ENCODE results near the gene PPFIBP1.

The PPFIBP1 gene

GRCh38 chr12:27553941-27554340, 29.9 kb downstream of the PPFIBP1 start:
- Histone ChIP-seq H2AFZ (ENCODE audit: low read depth, low read length) (no peak overlapping the region), H3K27ac (ENCODE audit: low read length) (no peak overlapping the region), H3K79me2 (ENCODE audit: low read length) (no peaks in the 10 kb centered on the region), H3K27me3 (ENCODE audit: low read depth, low read length) (peaks cover 36% of the 10 kb centered on the region), H3K4me1 (ENCODE audit: low read length) (no peaks in the 10 kb centered on the region), H3K9ac (ENCODE audit: low read length) (no peak overlapping the region), H3K4me3 (ENCODE audit: low read length) (no peak overlapping the region), H3K9me3 (ENCODE audit: insufficient read depth, low read length) (no peaks in the 10 kb centered on the region), H3K36me3 (replicated peaks; ENCODE audit: low read depth, low read length) (no peaks in the 10 kb centered on the region), H4K20me1 (ENCODE audit: insufficient read depth, low read length) (no peaks in the 10 kb centered on the region), H3K4me2 (ENCODE audit: low read length) (no peak overlapping the region)
- TF ChIP-seq EZH2phosphoT487 (IDR thresholded peaks at IDR 0.05; ENCODE audit: low read depth) (no peak), CTCF (IDR thresholded peaks at IDR 0.05; ENCODE audit: low read depth, low read length) (no peak)

- Histone ChIP-seq H4K20me1 (ENCODE audit: insufficient read depth, low read length) (no peaks in the 10 kb centered on the region), H3K9ac (ENCODE audit: low read length) (no peak overlapping the region), H3K27ac (ENCODE audit: low read length) (no peak overlapping the region), H3K79me2 (ENCODE audit: low read length) (no peaks in the 10 kb centered on the region), H3K4me2 (ENCODE audit: low read length) (no peak overlapping the region), H2AFZ (ENCODE audit: low read depth, low read length) (no peak overlapping the region), H3K9me3 (ENCODE audit: insufficient read depth, low read length) (no peaks in the 10 kb centered on the region), H3K4me1 (ENCODE audit: low read length) (no peaks in the 10 kb centered on the region), H3K27me3 (ENCODE audit: low read depth, low read length) (peaks cover 32% of the 10 kb centered on the region), H3K4me3 (ENCODE audit: low read length) (no peak overlapping the region), H3K36me3 (replicated peaks; ENCODE audit: low read depth, low read length) (no peaks in the 10 kb centered on the region)
- TF ChIP-seq CTCF (IDR thresholded peaks at IDR 0.05; ENCODE audit: low read depth, low read length) (no peak), EZH2phosphoT487 (IDR thresholded peaks at IDR 0.05; ENCODE audit: low read depth) (no peak)
Measured at GRCh38 chr12:27554421-27555186, 30.6 kb downstream of the PPFIBP1 start.

DNA sequence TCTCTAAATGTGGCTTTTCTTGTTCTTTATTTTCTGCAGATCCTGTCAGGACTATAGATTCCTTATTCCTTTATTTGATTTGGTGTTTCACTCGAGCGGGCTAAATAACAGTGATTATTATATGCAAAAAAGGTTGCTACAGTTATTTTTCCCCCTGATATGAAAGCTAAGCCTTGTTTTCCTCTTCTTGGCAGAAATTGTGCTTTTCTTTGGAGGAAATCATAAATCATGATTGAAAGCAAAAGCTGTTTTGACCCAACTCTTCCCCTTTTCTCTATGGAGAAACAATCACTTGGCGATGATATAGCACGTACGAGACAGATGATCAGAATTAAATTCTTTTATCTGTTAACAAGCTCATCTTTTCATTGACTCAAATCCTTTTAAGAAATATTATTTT, 31.4 kb downstream of the PPFIBP1 start:
- TF ChIP-seq EZH2phosphoT487 (IDR thresholded peaks at IDR 0.05; ENCODE audit: low read depth) = no peak
- TF ChIP-seq CTCF (IDR thresholded peaks at IDR 0.05; ENCODE audit: low read depth, low read length) = no peak

DNA sequence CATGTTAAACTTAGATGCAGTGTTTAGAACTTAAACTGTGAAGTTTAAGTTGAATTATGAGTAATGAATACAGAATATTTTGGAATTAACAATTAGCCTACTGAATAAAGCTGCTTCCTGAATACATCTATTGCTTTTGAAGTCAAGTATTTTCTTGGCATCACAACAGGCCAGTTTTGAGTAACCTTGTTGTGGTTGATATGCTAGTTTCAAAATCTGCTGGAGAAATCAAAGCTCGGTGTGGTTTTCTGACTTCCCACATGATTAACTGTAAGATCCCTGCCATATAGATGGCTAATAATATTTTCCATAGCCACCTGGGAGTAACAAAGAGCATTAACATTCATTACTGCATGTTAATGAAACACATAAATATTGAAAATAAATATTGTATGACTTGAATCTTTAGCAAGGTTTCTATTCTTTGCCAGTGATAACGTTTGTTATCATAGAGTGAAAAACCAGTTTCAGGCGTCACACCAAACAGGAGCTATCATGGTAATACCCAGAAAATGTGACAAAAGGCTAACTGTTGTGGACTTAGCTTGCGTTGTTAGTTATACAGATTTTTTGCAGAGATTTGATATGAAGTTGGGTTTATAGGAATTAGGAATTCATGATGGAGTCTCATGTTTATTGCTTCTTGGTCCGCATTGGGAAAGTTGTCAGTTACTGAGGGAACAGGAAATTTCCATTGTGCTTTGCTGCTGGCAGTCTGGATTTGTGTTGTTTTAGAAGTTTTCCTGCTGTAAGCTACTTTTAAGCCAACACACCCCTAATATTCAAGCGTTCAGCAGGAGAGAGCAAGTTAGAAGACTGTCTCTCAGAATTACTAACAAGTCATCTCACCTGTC, 32.1 kb downstream of the PPFIBP1 start:
- Histone ChIP-seq H3K4me1 (ENCODE audit: low read length) (no peaks in the 10 kb centered on the region), H2AFZ (ENCODE audit: low read depth, low read length) (no peak overlapping the region), H3K9me3 (ENCODE audit: insufficient read depth, low read length) (no peaks in the 10 kb centered on the region), H3K9ac (ENCODE audit: low read length) (no peak overlapping the region), H4K20me1 (ENCODE audit: insufficient read depth, low read length) (no peaks in the 10 kb centered on the region), H3K36me3 (replicated peaks; ENCODE audit: low read depth, low read length) (no peaks in the 10 kb centered on the region), H3K27me3 (ENCODE audit: low read depth, low read length) (peaks cover 20% of the 10 kb centered on the region), H3K79me2 (ENCODE audit: low read length) (no peaks in the 10 kb centered on the region), H3K4me3 (ENCODE audit: low read length) (no peak overlapping the region), H3K27ac (ENCODE audit: low read length) (no peak overlapping the region), H3K4me2 (ENCODE audit: low read length) (no peak overlapping the region)
- TF ChIP-seq CTCF (IDR thresholded peaks at IDR 0.05; ENCODE audit: low read depth, low read length) (no peak), EZH2phosphoT487 (IDR thresholded peaks at IDR 0.05; ENCODE audit: low read depth) (no peak)

More for the DNA sequence above, 31.4 kb downstream of the PPFIBP1 start:
- Histone ChIP-seq H3K79me2 (ENCODE audit: low read length) (no peaks in the 10 kb centered on the region), H2AFZ (ENCODE audit: low read depth, low read length) (no peak overlapping the region), H4K20me1 (ENCODE audit: insufficient read depth, low read length) (no peaks in the 10 kb centered on the region), H3K4me1 (ENCODE audit: low read length) (no peaks in the 10 kb centered on the region), H3K9me3 (ENCODE audit: insufficient read depth, low read length) (no peaks in the 10 kb centered on the region), H3K27ac (ENCODE audit: low read length) (no peak overlapping the region), H3K36me3 (replicated peaks; ENCODE audit: low read depth, low read length) (no peaks in the 10 kb centered on the region), H3K27me3 (ENCODE audit: low read depth, low read length) (peaks cover 25% of the 10 kb centered on the region), H3K4me3 (ENCODE audit: low read length) (no peak overlapping the region), H3K4me2 (ENCODE audit: low read length) (no peak overlapping the region), H3K9ac (ENCODE audit: low read length) (no peak overlapping the region)

Measured in OCI-LY3 (cell line).